GM21390 (cell line): Measurements from ENCODE around the gene DSN1.
"Not testable (repeated sequence)": the region's sequence is repeated elsewhere in the genome, so short reads cannot be mapped to it uniquely, and the experiment has no call there.

Experiments
- ATAC-seq: cut with Tn5 transposase; IDR thresholded peaks from one replicate; pipeline ENCODE4 v1.9.1; 2021; ENCODE audit not compliant: unreplicated experiment

Gene DSN1, protein sequence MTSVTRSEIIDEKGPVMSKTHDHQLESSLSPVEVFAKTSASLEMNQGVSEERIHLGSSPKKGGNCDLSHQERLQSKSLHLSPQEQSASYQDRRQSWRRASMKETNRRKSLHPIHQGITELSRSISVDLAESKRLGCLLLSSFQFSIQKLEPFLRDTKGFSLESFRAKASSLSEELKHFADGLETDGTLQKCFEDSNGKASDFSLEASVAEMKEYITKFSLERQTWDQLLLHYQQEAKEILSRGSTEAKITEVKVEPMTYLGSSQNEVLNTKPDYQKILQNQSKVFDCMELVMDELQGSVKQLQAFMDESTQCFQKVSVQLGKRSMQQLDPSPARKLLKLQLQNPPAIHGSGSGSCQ

DNA sequence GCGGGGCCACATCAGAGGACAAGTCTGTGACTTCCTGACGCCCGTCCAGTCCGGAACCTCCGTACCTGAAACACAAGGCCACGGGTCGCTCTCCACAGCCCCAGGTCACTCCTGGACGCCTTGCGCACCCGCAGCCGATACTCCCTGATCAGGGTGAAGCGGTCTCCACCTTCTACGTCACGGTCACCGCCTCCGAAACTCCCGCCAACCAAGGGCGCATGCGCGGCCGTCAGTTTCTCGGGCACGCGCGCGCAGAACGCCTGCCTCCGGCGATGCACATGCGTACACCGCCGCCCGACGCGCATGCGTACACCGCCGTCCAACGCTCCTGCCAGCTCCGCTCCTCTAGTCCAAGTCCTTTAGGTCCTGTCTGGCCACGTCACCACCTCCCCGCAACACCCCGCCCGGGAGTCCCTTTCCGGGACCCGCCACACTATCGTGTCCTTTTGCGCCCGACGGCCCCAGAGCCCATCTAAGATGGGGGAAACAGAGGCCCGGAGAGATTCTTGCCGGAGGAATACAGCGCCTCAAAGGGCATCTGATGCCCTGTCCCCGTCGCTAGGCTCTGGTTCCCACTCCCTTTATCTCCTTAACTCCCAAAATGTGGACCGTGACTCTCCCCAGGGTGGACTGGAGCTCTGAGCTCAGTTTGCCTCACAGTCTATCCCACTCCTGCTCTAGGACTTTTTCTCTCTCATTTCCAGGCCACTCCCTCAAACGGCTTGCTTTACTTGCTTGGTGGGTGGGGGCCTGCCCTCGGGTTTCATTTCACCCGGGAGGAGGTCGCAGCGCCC, at the start of gene DSN1:
Gene DSN1, minus strand, starts transcription at position 167 of the 794 bp plus-strand sequence. CDS start 2,305 bp downstream, outside the sequence.
- ATAC-seq, result peak; percentile 79

DNA sequence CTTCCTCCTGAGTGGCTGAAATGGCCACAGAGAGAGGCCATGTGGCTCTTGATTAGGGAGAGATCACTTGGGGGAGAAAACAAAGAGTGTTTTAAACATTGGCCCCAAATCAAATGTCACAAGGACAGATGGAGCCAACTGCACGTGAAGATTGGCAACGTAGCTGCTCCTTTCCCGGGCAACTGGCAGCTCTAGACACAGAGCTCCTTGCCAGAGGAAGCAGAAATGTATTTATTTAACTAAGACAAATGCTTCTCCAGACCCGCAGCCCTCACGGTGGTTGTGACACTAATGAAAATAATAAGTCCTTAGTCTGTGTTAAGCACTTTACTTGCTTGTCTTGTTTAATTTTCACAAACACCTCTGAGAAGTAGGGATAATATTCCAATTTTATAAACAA, 49.6 kb upstream of the DSN1 start:
- ATAC-seq, result no peak

DNA sequence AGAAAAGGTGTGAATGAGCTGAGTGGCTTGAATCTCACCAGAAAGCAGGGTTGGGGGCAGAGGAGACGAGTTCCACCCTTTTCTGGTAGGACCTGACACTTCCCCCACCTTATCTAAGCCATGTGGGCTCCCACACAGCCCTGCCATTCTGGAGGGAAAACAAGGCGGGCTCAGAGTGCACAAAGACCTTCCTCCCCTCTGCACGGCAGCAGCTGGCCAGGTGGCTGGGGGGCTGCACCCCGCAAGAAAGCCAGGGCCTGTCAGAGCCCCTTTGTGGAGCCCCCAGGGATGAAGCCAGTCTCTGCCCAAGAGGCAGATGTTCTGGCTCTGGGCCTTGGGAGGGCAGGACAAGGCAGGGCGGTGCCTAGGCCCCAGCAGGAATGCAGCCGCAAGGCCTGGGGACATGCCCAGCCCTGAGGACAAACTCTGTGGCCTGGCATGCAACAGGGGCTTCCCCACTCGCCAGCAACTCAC, 48.4 kb upstream of the DSN1 start:
- ATAC-seq, result no peak

DNA sequence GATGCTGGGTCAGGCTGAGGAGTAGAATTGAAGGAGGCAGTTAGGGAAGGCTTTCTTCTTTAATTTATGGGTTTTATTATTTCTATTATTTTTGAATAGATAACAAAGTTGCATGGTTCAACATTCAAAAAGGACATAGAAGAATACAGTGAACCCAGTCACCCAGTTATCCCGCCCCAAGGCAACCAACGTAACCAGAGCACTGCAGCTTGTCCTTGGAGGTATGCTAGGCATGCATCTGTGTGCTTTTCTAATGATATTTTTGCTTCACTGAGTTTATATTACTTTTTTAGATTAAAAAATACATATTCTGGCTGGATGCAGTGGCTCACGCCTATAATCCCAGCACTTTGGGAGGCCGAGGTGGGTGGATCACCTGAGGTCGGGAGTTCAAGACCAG, 47.4 kb upstream of the DSN1 start:
- no peak for ATAC-seq

DNA sequence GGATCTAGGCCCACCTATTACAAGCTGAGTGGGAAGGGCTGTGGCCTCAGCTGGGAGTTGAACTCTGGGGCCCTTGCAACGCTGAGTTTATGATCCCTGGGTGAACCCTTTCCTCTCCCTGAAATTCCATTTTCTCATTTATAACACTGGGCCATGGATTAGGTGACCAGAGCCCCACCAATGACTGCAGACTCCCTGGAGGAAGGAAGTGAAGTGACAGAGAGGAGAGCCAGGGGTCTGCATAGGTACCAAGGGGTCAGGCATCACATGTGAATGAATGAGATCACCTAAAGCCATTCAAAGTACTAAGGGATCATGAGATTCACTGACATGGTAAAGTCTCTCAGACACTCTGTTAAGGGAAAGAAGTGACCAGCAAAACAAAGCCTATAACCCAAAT, 46.5 kb upstream of the DSN1 start:
- no peak for ATAC-seq

DNA sequence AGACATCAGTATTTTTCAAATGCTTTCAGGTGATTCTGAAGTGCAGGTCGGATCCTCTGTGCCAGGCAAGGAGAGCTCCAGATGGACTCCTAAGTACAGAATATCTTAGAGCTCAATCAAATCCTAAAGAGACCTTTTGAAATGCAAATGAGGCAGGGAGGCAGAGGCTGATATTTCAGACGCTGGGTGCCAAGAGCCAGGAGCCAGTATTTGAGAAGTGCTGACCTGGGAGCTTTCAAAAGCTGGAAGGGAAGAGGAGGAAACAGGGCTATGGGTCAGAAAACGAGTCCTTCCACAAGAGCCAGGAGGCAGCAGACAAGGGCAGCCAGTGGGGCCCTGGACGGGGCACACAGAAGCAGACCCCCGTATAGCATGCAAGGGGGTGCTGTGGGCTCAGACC, 46.1 kb upstream of the DSN1 start:
- ATAC-seq, result no peak

GRCh38 chr20:36818861-36819260, 45.3 kb upstream of the DSN1 start:
- no peak for ATAC-seq

DNA sequence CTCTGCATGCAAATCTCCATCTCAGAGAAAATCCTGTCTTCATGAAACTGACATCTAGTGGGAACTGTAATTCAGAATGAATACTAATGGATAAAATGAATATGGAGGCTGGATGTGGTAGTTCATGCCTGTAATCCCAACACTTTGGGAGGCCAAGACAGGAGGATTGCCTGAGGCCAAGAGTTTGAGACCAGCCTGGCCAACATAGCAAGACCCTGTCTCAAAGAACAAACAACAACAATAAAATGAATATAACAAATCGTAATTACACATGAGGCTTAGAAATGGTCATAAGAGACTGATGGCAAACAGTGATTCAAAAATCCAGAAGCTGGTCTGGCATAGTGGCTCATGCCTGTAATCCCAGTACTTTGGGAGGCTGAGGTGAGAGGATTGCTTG, 44.6 kb upstream of the DSN1 start:
- ATAC-seq, result no peak

- ATAC-seq, result no peak
These were observed 43.9 kb upstream of the DSN1 start for GRCh38 chr20:36817496-36817895.

GRCh38 chr20:36815454-36816091, 42.0 kb upstream of the DSN1 start:
- ATAC-seq, result no peak

- ATAC-seq, result no peak
These were observed 39.3 kb upstream of the DSN1 start for GRCh38 chr20:36812594-36813463.

DNA sequence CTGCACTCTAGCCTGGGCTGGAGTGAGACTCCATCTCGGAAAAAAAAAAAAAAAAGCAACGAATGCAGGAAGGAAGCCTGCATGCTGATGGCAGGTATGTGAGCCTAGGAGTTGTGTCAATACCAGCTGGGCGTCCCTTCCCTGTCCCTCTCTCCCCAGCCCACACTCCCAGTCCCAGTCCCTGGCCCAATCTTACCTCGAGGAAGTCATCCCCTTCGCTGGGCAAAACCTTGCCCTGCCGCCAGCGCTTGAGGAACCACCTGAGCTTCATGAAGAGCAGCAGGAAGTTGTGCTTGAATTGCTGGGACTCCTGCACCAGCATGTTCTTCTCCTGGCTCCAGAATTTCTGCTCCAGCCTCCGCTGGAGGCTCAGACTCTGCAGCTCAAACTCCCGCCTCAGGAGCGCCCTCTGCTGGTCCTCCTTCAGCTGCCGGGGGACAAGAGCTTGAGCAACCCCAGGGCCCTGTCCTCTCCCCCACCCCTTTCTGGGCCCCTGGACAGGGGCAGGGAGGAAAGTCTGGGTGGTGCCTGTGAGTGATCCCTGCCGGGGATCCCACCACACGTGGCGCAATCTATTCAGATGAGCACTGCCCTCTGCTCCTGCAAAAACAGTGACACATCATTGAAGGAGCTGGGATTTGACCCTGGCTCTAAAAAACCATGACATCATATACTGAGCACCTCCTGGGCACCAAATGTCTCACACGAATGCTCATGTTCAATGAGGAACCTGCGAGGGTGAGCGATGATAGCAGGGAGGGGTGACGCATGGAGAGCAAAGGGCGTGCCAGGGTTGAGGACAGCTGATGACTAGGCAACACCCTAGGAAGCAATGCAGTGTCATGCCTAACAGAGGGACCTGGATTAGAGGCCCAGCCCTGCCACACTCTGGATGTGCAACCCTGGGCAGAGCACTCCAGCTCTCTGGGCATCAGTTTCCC, 35.0 kb upstream of the DSN1 start:
- ATAC-seq, result no peak

DNA sequence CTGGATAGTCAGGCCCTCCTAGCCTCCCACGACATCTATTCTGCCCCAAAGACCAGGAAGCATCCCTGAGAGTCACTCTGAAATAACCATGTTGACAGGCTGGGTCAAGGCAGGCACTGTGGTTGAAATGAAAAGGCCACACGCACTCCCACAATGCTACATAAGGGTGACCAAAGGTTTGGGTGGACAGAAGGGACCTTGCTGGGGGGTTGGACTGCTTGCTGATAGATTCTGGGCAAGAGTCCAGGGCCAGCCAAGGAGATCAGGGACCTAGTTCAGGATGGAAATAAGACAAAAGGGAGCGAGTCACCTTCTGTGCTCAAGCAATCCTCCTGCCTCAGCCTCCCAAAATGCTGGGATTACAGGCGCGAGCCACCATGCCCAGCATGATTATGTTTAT, 32.5 kb upstream of the DSN1 start:
- no peak for ATAC-seq

DNA sequence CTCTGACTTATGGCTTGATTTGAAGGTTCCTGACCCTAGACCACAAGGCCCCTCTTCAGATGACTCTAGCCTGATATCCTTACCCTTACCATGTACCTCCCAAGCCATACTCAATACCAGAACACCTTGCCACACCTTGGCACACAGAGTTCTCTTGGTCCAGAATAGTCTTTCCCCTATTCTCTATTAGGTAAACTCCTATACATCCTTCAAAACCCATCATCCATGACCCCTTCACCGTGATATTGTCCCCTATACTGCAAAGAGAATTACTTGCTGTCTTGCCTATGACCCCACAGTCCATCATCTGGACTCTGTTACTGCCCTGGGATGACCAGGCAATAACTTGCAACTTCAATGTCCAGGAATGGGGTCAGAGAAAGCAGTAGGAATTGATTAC, 31.8 kb upstream of the DSN1 start:
- ATAC-seq, result no peak

DNA sequence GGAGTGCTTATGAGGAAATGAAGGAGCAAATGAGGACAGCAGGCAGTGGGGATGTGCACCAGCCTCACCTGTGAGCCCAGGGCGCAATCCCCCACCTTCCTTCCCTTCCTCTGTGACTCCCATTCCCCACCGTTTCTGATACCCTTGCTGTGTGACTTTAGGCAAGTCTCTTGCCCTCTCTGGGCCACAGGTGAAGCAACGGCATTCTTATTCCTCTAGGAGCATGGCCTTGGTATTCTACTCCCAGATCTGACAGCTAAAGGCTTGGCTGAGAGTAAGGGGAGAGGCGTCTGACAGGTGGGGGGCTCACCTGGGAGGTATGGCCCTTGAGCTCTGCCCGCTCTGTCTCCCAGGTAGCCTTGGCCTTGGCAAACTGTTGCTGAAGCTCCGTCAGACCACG, 30.9 kb upstream of the DSN1 start:
- no peak for ATAC-seq

DNA sequence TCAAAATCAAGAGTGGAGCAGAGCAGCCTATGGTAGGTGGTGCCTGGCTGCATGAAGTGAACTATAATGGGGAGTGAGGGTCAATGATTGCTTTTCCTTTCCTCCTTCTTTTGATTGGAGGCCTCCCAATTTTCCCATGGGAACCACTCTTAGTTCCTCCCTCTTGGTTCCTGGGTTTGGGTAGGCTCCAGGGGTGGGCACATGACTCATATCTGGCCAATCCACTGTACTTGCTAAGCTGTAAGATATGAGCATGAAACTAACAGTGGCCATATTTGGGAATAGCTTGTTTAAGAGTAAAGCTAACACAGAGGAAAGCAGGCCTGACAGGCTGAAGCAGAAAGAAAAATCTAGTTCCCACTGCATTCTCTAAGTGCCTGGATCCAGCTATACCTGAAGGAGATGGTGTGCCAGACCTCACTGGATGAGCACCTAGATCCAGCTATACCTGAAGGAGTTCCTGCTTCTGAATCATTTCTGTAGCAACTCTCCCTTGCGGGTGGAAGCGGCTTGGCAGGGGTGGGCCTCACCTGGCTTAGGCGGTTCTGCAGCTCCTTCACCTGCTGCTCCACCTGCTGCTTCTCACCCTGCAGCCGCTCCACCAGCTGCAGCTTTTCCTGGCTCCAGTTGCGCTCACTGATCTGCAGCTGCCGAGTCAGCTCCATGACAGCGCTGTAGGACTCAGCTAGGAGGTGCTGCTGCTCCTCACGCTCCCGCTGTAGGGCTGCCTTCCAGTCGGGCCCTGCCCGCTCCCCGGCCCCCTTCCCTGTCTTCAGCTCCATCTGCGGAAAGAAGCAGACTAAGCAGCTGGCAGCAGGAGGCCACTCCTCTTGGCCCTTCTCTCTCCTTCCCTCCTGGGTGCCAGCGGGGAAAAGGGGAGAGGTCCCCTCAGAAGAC, 29.0 kb upstream of the DSN1 start:
- no peak for ATAC-seq

- no peak for ATAC-seq
These were observed 26.8 kb upstream of the DSN1 start for GRCh38 chr20:36800410-36800809.

GRCh38 chr20:36799313-36799712, 25.8 kb upstream of the DSN1 start:
- not testable (repeated sequence) for ATAC-seq

DNA sequence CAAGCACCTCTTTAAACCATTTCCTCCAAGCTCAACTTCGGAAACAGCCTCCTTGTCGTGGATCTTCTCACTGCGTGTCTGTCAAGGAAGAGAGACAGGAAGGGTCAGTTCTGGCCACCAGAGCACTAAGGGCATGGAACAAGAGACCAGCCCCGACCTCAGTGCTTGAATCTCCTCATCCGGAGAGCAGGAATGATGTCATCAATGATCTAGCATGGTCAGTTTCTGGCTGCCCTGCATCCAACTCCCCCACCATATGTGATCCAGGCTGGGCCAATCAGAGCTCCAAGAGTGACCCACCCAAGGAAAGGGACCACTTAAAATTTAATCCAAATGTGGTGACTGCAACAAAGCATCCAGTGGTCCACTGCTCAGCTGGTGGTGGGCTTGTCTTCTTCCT, 23.3 kb upstream of the DSN1 start:
- ATAC-seq, result no peak
